Inflammatory macrophage treated with lipopolysaccharide for 1 hour (primary cell): ENCODE results near the gene PAK2.
"Not testable (repeated sequence)": the region's sequence is repeated elsewhere in the genome, so short reads cannot be mapped to it uniquely, and the experiment has no call there.

ENCODE experiments used
- DNase-seq, 2 donors: peaks; one replicate each; pipeline ENCODE4 v3.0.0-alpha.2; 2020 to 2022

Gene PAK2

DNA sequence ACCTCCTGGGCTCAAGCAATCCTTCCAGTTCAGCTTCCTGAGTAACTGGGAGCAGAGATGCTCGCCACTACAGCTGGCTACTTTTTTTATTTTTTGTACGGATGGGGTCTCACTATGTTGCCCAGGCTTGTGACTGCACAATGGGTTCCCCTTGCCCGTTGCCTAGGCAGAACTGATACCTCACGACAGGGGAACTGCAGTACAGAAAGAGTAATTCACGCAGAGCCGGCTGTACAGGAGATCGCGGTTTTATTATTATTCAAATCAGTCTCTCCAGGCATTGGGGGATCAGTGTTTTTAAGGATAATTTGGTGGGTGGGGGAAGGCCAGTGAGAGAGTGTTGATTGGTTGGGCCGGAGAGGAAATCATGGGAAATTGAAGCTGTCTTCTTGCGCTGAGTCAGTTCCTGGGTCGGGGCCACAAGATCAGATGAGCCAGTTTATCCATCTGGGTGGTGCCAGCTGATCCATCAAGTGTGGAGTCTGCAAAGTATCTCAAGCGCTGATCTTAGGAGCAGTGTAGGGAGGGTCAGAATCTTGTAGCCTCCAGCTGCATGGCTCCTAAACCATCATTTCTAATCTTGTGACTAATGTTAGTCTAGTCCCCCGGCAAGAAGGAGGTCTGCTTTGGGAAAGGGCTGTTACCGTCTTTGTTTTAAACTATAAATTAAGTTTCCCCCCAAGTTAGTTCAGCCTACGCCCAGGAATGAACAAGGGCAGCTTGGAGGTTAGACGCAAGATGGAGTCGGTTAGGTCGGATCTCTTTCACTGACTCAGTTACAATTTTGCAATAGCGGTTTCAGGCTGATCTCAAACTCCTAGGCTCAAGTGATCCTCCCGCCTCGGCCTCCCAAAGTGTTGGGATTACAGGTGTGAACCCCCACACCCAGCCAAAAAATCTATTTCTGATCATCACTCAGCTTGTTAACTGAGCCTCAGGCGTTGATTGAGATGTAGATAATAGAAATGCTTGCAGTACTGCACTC, 104.9 kb downstream of the PAK2 start:
- not testable (repeated sequence) for DNase-seq

DNA sequence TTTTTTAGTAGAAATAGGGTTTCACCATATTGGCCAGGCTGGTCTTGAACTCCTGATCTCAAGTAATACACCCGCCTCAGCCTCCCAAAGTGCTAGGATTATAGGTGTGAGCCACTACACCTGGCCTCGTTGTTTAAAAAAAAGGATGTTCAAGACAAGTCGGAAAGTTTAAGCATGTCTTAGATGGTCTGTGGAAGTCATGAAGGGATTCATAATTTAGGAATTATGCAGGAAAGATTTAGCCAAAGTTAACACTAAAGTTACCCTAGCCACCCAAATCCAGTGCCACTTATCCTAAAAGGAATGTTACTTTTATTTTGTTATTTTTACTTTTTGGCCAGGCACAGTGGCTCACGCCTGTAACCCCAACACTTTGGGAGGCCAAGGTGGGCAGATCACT, 108.7 kb downstream of the PAK2 start:
- not testable (repeated sequence) for DNase-seq

DNA sequence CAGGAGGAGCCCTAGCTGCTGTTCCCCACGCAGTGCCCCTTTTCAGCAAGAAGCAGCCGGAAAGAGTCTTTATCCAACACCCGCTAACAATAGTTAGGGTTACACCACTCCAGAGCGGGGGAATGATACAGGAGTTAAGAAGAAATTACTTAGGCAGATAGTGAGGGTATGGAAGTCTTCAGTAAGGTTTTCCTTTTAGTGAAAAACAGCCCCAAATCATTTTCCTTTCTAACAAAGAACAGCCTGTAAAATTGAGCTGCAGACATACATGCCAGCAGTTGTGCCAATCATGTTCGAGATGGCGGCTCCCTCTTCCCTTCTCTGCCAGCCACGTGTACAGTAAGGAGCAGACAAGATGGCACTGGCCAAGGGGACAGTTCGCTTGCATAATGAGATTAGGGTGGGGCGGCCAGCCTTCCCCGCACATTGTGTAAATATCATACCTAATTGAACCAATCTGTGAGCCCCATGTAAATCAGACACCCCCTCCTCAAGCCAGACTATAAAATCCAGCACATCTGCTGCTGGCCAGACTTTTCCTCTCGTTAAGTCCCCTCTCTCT, 109.6 kb downstream of the PAK2 start:
- no peak for DNase-seq

DNA sequence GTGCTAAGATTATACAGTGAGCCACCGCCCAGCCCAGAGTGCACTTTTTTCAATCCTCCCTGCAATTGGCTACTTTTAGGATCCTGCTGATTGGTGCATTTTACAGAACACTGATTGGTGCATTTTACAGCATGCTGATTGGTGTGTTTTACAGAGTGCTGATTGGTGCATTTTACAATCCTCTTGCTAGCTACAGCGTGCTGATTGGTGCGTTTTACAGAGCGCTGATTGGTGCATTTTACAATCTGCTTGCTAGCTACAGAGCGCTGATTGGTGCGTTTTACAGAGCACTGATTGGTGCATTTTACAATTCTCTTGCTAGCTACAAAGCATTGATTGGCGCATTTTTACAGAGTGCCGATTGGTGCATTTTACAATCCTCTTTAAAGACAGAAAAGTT, 123.3 kb downstream of the PAK2 start:
- not testable (repeated sequence) for DNase-seq

DNA sequence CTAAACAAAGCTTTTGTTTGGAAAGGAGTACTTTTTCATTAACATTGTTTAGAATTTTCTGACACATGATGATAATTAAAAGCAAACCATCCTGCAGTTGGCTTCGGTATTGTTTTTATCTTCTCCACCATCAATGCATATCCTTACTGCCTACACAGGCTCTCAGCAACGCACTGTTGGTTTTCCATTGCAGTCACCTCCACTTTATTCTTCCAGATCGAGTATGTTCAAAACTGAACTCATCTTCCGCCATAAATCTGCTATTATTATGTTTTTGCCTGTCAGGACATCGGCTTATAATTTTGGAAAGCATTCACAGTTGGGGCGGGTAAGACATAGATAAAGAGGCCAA, 127.5 kb downstream of the PAK2 start:
- no peak for DNase-seq

DNA sequence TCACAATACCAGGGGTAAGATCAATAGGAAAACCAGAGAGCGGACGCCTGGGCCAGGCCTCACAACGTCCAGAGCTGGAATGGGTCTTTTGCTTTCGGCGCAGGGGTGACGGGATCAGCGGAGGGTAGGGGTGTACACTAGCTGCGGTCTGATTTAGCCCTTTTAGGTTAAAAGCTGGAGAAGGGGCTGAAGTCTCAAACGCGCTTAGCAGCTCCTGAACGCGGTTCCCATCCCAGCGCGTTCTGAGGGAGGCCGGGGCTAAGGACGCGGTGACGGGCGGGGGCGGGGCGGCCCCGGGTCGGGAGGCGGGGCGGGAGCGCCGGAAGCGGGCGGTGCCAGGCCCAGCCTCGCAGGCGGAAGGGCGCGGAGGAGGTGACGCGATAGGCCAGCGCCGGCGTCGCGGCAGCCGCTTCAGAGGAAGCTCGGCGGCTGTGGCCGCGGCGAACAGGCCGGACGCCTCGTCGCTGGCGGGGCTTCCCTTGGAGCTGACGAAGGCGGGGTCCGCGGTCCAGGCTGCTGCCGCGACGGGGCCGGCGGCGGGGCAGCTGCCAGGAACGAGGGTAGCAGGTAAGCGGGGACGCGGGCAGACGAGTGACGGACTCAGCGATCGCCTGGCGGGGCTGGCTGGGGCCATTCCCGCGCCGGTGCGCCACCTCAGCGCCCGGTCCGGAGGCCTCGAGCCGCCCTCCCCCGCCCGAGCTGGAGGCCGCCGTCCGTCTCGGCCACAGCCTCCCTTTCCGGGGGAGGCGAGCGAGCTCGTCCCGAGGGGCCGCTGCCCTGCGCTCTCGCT, 128.0 kb downstream of the PAK2 start, which contains the start of gene SENP5:
SENP5 (plus strand) TSS at position 414 of the 790 bp plus-strand sequence. CDS start 17,262 bp downstream, outside the sequence.
- peak; percentile 91 to 95 for DNase-seq

DNA sequence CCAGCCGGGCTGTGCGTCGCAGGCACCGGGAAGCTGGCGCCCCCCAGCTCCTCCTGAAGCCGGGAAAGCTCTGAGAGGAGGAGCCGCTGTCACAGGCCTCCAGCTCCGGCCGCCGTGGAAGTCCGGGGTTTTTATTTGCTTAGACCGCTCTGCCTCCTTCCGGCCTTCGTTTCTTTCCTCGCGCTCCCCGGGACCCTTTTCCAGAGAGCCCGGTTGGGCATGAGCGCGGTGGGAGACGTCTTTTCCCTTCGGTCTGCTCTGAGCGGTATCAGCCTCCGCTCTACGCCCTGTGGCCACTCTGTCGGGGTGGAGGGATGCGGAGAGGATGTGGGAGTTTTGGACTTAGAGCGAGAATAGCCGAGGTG, 128.6 kb downstream of the PAK2 start:
- peak; percentile 23 to 43 for DNase-seq

DNA sequence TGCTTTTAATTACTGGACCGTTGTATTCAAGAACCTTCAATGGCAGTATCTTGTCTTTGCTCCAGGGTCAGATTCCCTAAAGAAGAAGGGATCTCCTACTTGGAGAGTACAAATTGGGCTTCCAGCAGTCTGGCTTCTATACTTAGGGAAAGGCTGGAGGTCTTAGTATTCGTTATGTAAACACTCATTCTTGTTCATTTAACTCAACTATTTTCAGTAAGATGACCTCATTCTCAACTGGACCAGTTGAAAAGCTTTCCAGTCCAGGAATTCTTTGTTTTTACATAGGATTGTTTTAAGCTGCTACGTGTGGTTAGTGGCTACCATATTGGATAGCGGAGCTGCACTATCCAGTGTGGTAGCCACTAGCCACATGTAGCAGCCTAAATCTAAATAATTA, 132.7 kb downstream of the PAK2 start:
- no peak for DNase-seq

DNA sequence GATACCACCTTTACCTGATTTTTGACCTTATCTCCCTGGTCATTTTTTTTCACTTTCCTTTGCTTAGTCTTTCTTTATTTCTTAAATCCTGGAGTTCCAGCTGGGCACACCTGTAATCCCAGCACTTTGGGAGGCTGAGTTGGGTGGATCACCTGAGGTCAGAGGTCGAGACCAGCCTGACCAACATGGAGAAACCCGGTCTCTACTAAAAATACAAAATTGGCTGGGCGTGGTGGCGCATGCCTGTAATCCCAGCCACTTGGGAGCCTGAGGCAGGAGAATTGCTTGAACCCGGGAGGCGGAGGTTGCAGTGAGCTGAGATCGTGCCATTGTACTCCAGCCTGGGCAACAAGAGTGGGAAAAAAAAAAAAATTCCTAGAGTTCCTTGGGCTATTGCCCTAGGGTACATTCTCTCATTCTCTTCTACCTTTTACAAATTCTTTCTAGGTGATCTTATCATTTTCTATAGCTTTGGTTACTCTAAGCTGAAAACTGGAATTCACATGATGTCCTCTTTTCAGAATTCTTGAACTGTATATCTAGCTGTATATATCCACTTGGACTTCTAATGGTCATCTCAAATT, 134.9 kb downstream of the PAK2 start:
- not testable (repeated sequence) for DNase-seq

DNA sequence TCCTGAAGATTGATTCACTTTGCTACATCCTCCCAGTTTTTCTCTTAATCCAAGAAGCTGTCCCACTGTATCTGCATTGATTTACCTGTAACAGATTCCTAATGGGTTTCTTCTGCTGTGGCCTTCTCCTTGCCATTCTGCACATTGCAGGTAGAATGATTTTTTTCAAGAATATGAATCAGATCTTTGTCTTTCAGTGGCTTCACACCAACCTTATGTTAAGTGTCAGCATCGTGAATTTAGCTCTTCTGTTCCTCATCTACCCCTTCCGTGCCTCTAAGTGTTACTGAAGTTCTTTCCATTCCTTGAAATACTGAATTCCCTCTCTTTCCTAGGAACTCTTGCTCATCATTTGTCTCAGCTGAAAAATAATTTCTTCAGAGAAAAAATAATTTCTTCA, 135.6 kb downstream of the PAK2 start:
- DNase-seq: no peak
